Measurements from ENCODE around the gene LCN6. TPM values are rescaled to one million over a fixed set of nuclear protein-coding genes. Genes with fewer than 3 reads are reported as not detected.
"Not testable (repeated sequence)": the region's sequence is repeated elsewhere in the genome, so short reads cannot be mapped to it uniquely, and the experiment has no call there.

The LCN6 gene
- total and polyA plus RNA-seq, 9 of the 15 experiments (the other 6 are each of a cell fraction or from before 2014, with no cell fraction given): 0.10 to 0.45 (median 0.37) TPM; not detected in 5

DNA sequence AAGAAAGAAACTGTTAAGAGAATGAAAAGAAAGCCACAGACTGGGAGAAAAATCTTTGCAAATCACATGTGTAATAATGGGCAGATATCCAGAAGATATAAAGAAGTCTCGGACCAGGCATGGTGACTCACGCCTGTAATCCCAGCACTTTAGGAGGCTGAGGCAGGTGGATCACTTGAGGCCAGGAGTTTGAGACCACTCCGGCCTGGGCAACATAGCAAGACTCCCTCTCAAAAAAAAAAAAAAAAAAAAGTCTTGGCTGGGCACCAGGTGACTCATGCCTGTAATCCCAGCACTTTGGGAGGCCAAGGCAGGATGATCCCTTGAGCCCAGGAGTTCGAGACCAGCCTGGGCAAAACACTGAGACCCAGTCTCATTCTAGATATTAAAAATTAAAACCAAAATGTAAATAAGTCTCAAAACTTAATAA lies 37.1 kb downstream of the LCN6 start:
- H4K20me1 ChIP-seq (replicated peaks; ENCODE audit: control insufficient read depth, insufficient read depth, low read length); intact Hi-C loops (cut with micrococcal nuclease); in situ Hi-C loops (cut with MboI); H3K9me1 ChIP-seq (ENCODE audit: control insufficient read depth, insufficient read depth, low read length); H2AFZ ChIP-seq (ENCODE audit: low read depth, low read length); H3K4me3 ChIP-seq; ATAC-seq; H3K27me3 ChIP-seq (ENCODE audit: control insufficient read depth in 2 of 2, insufficient read depth in 2 of 2, low read length in 2 of 2); H3K9ac ChIP-seq (ENCODE audit: insufficient read depth in 1 of 2, low read depth in 2 of 2, low read length in 2 of 2); H3K36me3 ChIP-seq (ENCODE audit: control insufficient read depth, insufficient read depth, low read length); DNase-seq (ENCODE audit: extremely low read depth in 1 of 4, low spot score in 3 of 4); H3K27ac ChIP-seq (ENCODE audit: extremely low read depth, low read depth, low read length); CTCF ChIA-PET (ENCODE audit: low intra/inter-chr PET ratio); BruUV-seq (replicated peaks); H3K9me3 ChIP-seq (replicated peaks; ENCODE audit: control insufficient read depth, insufficient read depth, low read depth, low read length): not testable (repeated sequence)
- H3K4me2 ChIP-seq (ENCODE audit: insufficient read depth, low read length): 0 out of 2 replicates have a peak overlapping the region, but pooled peaks have one; percentile 75
- 0 out of 4 replicates have a peak, but pooled peaks of 1 of the 2 experiments have one; percentile 13 for TF ChIP-seq TRIM24 (IDR thresholded peaks at IDR 0.05)
- peak; percentile 84 for TF ChIP-seq ZNF384 (IDR thresholded peaks at IDR 0.05; ENCODE audit: low read depth, low read length)
- TF ChIP-seq, protein P1, sequence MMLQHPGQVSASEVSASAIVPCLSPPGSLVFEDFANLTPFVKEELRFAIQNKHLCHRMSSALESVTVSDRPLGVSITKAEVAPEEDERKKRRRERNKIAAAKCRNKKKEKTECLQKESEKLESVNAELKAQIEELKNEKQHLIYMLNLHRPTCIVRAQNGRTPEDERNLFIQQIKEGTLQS (IDR thresholded peaks at IDR 0.05): peak; percentile 79
- TF ChIP-seq, protein P1 (CRISPR knock-in tag; conservative IDR thresholded peaks at IDR 0.05): peak; percentile 65; the same call in 1 of the 2 replicates
- TF ChIP-seq ADNP (tag; IDR thresholded peaks at IDR 0.05): peak; percentile 91
- peak; percentile 93 for TF ChIP-seq FOSL1 (tag; conservative IDR thresholded peaks at IDR 0.05)
- TF ChIP-seq BCOR (IDR thresholded peaks at IDR 0.05): peak; percentile 80
- peak; percentile 85 for TF ChIP-seq NFIC (IDR thresholded peaks at IDR 0.05)
- TF ChIP-seq RCOR1 (IDR thresholded peaks at IDR 0.05; ENCODE audit: borderline replicate concordance in 1 of 2, low read depth in 2 of 2, low read length in 2 of 2): peak; percentile 9 to 66; a peak in 2 of 4 replicates
- TF ChIP-seq CBFA2T3 (IDR thresholded peaks at IDR 0.05): peak; percentile 21; the same call in 1 of the 2 replicates
- peak; percentile 98 for TF ChIP-seq ZNF121 (CRISPR knock-in tag; conservative IDR thresholded peaks at IDR 0.05)
- TF ChIP-seq KDM1A (IDR thresholded peaks at IDR 0.05): peak; percentile 83 to 85
- TF ChIP-seq SMARCE1 (IDR thresholded peaks at IDR 0.05): peak; percentile 39; the same call in 1 of the 2 replicates
- peak; percentile 59; the same call in 1 of the 2 replicates for TF ChIP-seq JUND (IDR thresholded peaks at IDR 0.05; ENCODE audit: borderline replicate concordance, low read depth, low read length)
- peak; percentile 33; the same call in 1 of the 3 replicates for TF ChIP-seq JUND (tag; IDR thresholded peaks at IDR 0.05; ENCODE audit: borderline replicate concordance, low read depth, low read length)
- TF ChIP-seq DPF2 (IDR thresholded peaks at IDR 0.05): peak; percentile 63
- TF ChIP-seq SMARCA5 (IDR thresholded peaks at IDR 0.05): peak; percentile 69; the same call in 1 of the 2 replicates
- 29% methylated on average over 3 of the region's 4 CpGs for WGBS (ENCODE audit: insufficient coverage, low coverage, missing lambda C conversion rate)
- FAIRE-seq: peak; percentile 49
- POLR2A ChIA-PET: interaction anchor here (0.7 to 1.4 kb wide), 3 partner anchors 8 to 40 kb away, joined by 3 to 4 read pairs (median 4); no protein-coding TSS in a partner anchor
- peaks cover 15 to 64% of the 10 kb centered on the region in 2 experiments for H3K4me1 ChIP-seq (replicated peaks in 1 of 2; ENCODE audit: control insufficient read depth in 2 of 2, insufficient read depth in 2 of 2, low read length in 2 of 2)
- peaks cover 12% of the 10 kb centered on the region for H3K79me2 ChIP-seq (ENCODE audit: control insufficient read depth, insufficient read depth, low read length)

Measured in K562 (cell line).